HG03103 (cell line): ENCODE data around the gene CDHR3.
"Not testable (repeated sequence)": the region's sequence is repeated elsewhere in the genome, so short reads cannot be mapped to it uniquely, and the experiment has no call there.

ENCODE experiments used
- ATAC-seq: cut with Tn5 transposase; IDR thresholded peaks from one replicate; pipeline ENCODE4 v1.9.1; 2021; ENCODE audit warnings: low read depth; ENCODE audit not compliant: unreplicated experiment

CDHR3 gene

DNA sequence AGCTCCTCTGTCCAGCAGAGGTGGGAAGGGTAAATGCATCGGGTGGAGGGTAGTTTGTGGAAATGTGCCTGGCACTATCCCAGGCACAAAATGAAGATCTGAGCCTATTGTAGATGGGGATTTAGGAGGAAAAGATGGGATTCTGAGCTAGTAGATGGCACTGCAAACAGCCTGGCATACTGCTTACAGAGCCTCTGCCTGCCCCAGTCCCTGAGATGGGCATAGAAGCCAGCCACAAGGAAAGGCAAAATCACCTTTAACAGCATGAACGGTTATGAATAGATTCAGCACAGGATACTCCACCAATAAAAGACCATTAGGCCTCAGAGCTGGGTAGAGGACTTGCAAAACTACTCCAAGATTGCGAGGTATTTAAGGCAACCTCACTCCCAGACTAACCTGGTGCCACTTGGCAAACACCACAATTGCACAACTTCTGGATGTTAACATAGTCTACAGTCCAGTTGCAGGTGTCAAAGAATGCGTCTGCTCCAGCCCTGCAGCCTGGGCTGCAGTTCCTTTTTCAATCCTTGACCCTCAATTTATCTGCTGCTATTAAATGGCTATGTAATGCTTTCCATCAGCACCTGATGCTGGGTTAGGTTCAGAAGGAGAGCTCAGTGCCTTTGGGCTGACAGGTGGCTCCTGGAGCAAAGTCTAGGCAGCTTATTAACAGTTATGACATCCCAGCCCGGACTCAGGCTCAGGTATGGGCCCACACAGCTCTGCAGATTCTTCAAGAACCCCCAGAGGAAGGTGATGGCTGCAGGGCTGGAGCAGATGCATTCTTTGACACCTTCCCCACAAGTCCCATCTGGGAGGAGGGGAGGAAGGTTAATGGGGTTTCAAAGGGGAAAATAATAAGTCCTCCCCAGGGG lies 34.0 kb downstream of the CDHR3 start:
- no peak for ATAC-seq

DNA sequence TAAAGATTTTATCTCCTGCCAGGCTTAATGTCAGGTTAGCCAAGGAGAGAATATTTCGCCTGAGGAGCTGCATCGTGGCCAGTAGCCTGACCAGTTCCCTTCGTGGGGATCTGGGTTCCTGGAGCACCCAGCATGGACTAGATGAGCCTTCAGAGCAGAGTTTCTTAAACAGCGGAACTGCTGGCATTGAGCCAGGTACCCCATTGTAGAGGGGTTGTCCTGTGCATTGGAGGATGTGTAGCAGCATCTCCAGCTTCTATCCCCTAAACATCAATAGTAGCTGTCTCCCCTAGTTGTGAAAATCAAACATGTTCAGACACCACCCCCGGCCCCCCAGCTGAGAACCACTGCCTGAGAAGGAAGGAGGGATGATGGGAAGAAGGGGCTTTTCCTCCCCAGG lies 36.2 kb downstream of the CDHR3 start:
- no peak for ATAC-seq

DNA sequence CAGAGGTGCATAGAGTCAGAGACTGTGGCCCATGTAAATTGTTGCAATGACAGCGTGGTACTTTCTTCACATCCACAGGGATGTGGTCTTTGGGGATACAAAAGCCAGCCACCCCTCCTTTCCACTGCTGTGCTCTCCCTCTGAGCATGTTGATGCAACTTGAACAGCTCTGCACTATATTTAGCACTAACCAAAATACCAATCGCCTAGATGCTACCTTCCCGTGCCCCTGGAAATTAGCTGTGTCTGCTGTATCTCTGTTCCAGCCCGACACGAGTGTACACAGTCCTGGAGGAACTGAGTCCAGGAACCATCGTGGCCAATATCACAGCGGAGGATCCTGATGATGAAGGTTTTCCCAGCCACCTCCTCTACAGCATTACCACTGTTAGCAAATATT lies 38.1 kb downstream of the CDHR3 start:
- ATAC-seq, result no peak

DNA sequence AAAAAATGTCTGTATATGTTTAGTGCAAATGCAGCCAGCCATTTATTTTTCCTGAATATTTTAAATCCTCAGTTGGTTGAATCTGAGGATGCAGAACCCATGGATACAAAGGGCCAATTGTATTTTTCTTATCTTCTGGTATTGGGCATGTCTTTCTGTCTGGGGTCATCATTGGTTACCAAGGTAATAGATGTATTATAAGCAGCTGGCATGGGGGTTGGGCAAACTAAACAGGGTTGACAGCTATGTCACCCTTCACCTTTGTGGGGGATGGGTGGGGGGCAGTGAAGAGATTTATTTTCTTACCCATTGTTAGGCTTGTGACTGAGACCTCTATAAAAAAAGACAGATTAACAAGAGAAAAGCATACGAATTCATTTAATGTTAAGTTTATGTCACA lies 38.8 kb downstream of the CDHR3 start:
- ATAC-seq, result no peak

DNA sequence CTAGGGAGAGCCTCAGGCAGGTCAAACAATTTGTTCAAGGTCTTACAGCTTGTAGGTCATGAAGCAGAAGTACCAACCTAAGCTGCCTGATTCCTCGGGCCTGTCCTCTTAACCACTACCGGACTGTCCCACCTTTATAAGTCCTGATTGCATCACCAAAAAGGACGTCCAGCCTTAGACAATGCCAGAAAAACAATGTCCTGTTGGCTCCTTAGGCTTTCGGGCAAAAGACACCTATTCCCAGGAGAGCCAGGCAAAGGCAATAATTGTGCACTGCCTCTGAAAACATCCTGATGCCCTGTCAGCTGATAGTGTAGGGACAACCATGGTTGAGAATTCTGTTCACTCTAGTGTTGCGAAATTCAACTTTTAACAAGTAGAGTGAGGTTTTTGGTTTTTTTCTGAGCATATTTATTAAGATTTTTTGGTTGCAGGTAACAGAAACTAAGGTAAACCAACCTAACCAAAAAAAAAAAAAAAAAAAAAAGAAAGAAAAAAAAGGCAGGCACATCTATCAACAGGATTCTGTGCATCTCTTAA lies 40.5 kb downstream of the CDHR3 start:
- no peak for ATAC-seq

DNA sequence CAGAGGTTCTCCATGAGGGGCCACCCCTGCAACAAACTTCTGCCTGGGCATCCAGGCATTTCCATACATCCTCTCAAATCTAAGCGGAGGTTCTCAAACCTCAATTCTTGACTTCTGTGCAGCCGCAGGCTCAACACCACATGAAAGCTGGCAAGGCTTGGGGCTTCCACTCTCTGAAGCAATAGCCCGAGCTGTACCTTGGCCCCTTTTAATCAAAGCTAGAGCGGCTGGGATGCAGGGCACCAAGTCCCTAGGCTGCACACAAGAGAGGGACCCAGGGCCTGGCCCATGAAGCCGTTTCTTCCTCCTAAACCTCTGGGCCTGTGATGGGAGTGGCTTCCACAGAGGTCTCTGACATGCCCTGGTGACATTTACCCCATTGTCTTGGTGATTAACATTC lies 43.8 kb downstream of the CDHR3 start:
- no peak for ATAC-seq

DNA sequence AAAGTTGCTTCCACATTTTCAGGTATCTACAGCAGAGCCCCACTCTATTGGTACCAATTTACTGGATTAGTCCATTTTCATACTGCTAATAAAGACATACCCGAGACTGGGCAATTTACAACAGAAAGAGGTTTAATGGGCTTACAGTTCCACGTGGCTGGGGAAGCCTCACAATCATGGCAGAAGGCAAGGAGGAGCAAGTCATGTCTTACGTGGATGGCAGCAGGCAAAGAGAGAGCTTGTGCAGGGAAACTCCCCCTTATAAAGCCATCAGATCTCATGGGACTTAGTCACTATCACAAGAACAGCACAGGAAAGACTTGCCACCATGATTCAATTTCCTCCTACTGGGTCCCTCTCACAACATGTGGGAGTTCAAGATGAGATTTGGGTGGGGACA lies 44.7 kb downstream of the CDHR3 start:
- not testable (repeated sequence) for ATAC-seq

DNA sequence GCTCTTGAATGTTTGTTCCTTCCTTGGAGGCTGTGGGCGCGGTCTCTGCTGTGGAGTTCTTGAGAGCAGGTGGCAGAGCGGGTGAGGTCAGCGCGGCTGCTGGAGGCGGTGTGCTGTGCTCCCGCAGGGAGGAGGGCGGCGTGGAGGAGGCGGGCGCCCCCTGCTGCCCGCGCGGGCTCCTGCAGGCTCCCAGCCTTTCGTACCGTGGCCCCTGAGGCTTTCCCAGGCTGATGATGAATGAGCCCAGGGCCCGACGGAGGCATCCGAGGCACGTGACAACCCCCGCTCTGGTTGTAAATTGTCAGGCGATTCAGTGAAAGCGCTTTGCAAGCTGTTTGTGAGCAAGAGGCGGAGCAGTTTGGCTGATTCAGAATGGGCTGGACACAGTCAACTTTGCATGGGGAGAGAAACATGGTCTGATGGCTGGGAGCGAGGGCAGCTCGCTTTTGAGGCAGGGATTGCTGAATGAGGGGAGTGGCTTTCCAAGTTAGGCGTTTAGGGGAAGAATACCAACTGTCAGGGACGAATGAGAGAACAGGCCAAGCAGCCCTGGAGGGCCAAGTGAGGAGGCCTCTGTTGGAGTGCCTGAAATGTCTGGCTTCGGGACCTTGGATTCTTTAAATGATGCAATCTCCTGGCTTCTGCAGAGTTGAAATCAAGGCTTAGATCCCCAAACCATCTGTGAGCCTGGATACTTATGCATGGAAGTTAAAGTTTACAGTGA lies 46.6 kb downstream of the CDHR3 start:
- ATAC-seq, result peak; percentile 57

DNA sequence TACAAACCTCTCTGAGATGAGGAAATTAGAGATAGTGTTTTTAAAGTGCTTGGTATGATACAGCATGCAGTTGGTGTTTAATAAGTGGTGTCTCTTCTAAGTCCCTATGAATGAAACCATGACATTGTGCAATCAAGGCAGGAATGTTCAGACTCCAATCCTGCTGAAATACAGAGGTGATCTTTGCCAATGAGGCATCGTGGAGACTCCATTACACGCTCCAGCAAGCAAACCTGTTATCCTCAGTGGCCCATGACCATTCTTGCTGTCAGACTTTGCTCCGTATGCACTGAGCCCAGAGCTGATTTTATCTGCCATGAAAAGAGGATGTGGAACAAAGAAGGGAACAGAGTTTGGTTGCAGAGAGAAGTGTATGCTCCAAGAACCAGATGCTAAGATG lies 47.3 kb downstream of the CDHR3 start:
- ATAC-seq, result no peak

DNA sequence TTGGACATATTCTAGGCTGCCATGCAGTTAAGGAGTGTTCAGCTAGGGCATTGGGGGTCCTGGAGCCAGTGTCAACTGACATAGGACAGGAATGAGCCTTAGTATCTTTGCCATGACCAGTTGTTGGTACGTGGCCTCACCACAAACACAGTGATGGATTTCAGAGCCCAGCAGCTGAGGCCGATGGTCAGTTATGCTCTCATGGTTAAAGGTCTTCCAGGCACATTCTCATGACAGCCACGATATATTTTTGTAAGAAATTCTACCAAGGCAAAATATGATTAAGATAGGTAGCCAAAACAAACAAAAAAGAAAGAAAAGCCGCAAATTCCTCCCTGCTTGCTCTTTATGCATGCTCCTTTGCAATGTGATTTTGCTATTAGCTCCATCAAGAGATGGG lies 47.8 kb downstream of the CDHR3 start:
- ATAC-seq, result no peak

DNA sequence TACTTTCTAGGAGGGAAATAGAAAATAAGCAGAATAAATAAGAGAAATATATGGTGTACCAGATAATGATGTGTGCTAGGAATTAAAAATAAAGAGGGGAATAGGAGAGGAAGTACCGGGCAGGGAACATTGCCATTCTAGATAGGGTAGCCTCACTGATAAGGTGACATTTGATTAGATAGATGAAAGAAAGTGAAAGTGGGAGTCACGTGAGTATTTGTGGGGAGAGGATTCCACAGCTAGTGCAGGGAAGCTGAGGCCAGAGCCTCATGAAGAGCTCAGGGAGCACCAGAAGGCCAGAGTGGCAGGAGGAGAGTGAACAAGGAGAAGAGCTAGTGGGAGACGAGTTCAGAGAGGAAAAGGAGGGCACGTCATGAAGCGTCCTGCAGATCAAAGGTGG lies 49.1 kb downstream of the CDHR3 start:
- no peak for ATAC-seq

DNA sequence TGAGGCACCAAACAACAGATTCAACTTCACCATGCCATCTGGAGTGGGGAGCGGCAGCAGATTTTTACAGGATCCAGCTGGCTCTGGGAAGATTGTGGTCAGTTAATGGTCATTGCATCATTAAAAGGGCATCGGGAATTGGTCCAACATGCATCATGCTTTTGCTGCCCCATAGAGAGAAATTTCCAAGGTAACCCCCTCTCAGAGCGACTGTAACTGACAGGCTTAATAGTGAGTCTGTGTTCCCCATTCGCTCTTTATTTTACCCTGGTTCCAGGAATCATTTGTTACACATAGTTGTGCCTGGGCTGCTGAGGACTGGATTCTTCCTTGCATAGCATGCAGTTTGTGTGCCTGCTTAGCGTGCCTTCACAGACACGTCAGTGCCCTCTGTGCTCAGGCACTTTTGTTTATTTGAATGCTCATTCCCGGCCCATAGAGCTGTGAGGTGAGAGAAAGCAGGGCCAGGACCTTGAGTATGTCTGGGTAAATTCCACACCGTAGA lies 49.9 kb downstream of the CDHR3 start:
- no peak for ATAC-seq

DNA sequence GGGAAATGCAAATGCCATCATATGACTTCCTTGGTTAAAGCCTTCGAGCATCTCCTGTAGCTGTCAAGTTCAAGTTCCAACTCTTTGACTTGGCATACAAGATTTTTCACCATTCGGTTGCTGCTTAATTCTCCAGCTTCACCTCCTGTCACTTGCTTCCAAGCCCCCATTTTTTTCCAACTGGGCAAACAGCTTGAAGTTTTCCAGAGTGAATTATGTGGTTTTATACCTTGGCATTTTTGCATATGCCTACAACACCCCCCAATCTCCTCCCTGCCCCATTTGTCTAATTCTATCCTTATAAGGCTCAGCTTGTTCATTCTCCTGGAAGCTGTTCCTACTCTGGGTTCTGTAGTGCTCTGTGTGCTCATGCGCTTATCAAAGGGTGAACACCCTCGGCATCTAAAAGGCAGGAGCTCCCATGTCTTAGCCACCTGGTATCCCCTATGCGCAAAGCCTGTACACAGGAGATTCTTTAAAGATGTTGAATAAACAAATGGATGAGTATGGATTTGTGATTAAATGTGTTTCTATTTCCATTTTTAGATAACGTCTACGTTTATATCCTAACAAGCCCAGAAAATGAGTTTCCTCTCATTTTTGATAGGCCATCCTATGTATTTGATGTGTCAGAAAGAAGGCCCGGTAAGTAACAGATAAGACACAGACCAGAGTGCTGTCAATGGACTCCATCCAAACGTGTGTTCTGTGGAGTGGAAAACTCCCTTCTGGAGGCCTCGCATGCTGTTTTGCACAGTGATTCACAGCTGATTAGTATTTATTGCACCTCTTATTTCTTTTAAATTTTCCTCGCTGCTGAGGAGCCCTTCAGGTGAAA lies 52.5 kb downstream of the CDHR3 start:
- ATAC-seq, result no peak

DNA sequence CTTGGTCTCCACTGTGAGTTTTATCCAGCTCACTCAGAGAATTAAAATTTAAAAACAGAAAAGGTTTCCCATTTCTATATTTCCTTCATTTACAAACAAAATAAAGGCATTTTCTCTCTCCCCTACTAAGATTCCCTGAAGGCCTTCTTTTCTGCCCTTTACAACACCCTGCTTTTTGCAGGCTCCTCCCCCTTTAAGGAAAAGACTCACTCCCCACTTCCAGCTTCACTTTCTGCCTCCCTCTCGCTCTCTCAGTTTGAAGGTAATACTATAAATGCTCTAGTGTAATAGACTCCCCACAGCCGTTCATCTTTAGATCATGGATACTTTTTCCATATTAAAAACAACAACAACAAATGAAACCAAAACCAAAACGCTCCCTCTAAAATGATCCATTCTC lies 53.3 kb downstream of the CDHR3 start:
- no peak for ATAC-seq

DNA sequence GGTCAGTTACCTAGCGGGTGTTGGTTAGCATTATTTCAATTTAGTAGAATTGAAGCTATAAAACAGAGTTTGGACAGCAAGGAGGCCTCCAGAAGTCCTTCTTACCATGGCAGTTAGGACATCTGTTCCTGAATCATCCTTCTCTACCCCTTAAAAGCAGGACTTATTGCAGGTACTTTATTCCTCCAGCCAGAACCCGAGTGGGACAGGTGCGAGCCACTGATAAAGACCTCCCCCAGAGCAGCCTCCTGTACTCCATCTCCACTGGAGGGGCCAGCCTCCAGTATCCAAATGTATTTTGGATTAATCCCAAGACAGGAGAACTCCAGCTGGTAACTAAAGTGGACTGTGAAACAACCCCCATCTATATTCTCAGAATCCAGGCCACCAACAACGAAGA lies 54.6 kb downstream of the CDHR3 start:
- ATAC-seq, result no peak

DNA sequence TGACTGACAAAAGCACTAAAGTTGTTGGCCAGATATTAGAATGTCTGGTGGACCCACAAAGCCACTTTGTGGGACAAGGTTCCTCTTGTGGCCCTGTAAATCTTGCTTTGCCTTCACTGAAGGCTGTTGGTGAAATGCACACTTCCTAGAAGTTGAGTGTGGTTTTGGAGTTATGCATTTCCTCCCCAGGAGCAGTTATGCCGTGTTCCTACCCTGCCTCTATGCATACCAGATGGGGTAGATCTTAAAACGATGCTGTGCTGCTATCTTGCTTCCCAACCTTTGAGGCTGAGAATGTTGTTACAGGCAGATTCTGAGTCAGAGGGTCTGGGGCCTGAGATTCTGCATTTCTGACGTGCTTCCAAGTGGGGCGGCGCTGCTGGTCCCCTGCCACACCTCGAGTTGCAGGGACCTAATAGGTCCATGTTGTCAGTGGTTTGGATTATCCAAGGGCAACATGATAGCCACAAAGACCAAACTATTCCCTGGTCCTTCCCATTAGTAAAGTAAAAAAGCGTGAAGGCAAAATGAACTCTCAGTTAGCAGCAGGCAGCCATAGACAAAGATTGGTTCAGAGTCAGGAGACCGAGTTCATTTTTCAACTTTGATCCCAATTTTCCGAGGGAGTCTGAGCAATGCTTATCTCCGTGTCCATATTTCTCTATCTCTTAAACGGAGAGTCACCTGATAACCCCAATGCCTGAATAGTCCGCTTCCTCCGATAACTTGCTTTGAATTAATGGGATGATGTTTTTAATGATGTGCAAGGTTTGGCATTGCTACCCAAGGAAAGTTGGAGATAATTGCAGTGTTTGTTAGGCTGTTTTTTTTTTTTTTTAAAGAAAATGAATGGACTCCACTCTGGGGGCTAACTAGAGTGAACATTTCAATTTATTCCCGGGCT lies 55.8 kb downstream of the CDHR3 start:
- ATAC-seq, result no peak

DNA sequence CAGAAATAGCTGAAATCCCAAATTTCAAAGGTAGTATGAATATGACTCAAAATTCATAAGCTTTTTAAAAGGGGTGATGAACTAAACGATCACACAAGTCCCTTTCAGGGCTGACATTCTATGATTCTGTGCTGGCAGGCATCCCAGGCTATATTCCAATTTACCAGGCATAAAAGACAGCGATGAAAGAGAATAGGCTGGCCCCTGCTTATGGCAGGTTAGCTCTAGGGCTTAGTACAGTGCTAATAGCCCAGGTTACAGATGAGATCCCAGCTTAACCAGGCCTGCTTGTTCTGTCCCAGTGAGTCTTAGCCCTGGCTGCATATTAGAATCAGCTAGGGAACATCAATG lies 56.4 kb downstream of the CDHR3 start:
- ATAC-seq, result no peak

DNA sequence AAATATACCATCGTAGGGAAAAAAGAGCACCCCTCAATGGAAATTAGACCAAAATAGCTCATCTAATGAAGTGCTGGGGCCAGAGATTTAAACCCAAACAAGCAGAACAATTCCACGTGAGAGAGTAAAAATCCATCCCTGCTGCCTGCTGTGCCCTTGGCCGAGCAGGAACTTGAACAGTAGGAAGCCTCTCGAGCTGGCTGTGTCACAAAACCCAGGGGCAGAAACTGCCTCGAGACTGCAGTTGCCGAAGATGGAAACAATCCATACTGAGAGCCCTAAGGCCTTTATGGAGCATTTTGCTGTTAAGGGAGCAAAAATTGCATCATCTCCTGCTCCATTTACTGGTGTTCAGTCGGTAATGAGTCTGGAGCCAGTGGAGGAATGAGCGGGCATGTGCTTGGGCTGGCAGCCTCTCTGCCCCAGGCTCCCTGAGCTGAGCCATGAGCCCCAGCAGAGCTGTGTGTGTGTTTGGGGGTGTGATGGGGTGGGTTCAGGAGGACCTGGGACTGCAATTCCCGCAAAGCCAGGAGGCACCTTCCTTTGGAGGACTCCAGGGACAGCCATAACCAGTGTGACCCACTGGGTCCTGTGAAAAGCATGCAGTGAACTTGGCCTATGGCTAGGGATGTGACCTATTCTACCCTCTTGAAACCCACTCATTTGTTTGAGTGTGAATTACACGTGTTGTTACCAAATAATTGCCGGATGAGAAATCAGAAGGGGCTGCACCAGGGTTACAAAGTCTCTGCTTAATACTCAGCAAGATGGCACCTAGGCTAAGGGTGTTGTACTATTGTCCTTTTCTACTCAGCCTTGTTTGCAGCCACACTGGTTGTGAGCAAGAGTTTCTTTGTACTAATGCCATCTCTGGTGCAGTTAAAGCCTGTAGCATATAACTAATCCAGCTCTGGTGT lies 58.3 kb downstream of the CDHR3 start:
- ATAC-seq, result no peak
